ENCODE measurements around the gene PLOD3. TPM values are rescaled to one million over a fixed set of nuclear protein-coding genes. Genes with fewer than 3 reads are reported as not detected.
A peak's percentile ranks its signal among the peaks of the same experiment; 100 is the strongest.

Gene PLOD3
- total RNA-seq, 3 donors from 2014 or later (not counting 1 experiment from before 2014, with no cell fraction given): 41.7 to 54.5 (median 45.0) TPM

DNA sequence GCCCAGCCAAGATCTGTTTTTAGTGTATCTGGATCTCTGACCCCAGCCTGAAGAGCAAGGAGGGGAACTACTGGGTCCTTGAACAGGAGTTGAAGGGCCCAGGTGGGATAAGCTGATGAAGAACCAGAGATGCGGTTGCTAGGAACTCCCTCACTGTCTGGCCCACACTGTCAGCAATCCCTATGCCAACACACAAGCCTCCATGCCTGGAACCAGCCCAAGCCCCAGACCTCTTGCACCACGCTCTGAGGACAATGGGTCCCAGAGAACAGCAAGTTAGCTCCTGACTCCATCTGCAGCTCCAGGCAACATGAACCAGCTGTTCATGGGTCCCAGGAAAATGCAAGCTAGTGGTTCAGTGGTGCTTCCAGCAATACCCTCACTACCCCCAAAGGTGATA, 39.7 kb downstream of the PLOD3 start:
- Histone ChIP-seq H3K4me3 (ENCODE audit: low read length) (no peak overlapping the region), H3K4me1 (ENCODE audit: control insufficient read depth, insufficient read depth, low read length) (peaks cover 23% of the 10 kb centered on the region), H3K9me3 (ENCODE audit: control insufficient read depth, insufficient read depth, low read length) (peaks cover 4% of the 10 kb centered on the region), H3K27me3 (ENCODE audit: control insufficient read depth, insufficient read depth, low read length) (peaks cover 52% of the 10 kb centered on the region), H3K36me3 (ENCODE audit: control insufficient read depth, insufficient read depth, low read length) (no peaks in the 10 kb centered on the region), H3K27ac (ENCODE audit: low read length) (no peak overlapping the region)
- WGBS (ENCODE audit: insufficient coverage): 87% methylated on average over 2 of the region's 2 CpGs
- no peak overlapping the region for H3K27ac Mint-ChIP-seq
- ATAC-seq (no peak), DNase-seq (no peak)
- no peaks in the 10 kb centered on the region for H3K36me3 Mint-ChIP-seq
- H3K4me3 Mint-ChIP-seq: no peak overlapping the region
- H3K9me3 Mint-ChIP-seq: no peaks in the 10 kb centered on the region
- H3K4me1 Mint-ChIP-seq: peaks cover 14 to 38% of the 10 kb centered on the region in 2 donors
- intact Hi-C loops (cut with micrococcal nuclease): no loop called here
- H3K27me3 Mint-ChIP-seq (ENCODE audit: low read depth in 2 of 2): peaks cover 60 to 76% of the 10 kb centered on the region in 2 donors
- TF ChIP-seq, protein P1, sequence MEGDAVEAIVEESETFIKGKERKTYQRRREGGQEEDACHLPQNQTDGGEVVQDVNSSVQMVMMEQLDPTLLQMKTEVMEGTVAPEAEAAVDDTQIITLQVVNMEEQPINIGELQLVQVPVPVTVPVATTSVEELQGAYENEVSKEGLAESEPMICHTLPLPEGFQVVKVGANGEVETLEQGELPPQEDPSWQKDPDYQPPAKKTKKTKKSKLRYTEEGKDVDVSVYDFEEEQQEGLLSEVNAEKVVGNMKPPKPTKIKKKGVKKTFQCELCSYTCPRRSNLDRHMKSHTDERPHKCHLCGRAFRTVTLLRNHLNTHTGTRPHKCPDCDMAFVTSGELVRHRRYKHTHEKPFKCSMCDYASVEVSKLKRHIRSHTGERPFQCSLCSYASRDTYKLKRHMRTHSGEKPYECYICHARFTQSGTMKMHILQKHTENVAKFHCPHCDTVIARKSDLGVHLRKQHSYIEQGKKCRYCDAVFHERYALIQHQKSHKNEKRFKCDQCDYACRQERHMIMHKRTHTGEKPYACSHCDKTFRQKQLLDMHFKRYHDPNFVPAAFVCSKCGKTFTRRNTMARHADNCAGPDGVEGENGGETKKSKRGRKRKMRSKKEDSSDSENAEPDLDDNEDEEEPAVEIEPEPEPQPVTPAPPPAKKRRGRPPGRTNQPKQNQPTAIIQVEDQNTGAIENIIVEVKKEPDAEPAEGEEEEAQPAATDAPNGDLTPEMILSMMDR (IDR thresholded peaks at IDR 0.05): no peak

DNA sequence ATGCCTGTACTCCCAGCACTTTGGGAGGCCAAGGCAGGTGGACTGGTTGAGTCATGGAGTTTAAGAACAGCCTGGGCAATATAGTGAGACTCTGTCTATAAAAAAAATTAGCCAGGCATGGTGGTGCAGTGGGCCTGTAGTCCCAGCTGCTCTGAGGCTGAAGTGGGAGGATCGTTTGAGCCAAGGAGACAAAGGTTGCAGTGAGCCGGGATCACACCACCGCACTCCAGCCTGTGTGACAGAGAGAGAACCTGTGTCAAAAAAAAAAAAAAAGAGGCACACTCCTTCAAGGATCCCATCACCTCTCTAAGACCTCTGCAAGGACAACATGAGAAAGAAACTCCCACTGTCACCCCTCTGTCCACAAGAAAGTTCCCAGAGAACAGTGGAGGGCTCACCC, 41.7 kb downstream of the PLOD3 start:
- H3K4me3 ChIP-seq (ENCODE audit: low read length): no peak overlapping the region
- Mint-ChIP-seq H3K27me3 (ENCODE audit: low read depth in 2 of 2) (peaks cover 62 to 79% of the 10 kb centered on the region in 2 donors), H3K4me3 (no peak overlapping the region), H3K27ac (no peak overlapping the region), H3K4me1 (peaks cover 21 to 47% of the 10 kb centered on the region in 2 donors), H3K9me3 (no peaks in the 10 kb centered on the region), H3K36me3 (no peaks in the 10 kb centered on the region)
- H3K27ac ChIP-seq (ENCODE audit: low read length): no peak overlapping the region
- DNase-seq: no peak
- no peaks in the 10 kb centered on the region for H3K36me3 ChIP-seq (ENCODE audit: control insufficient read depth, insufficient read depth, low read length)
- H3K27me3 ChIP-seq (ENCODE audit: control insufficient read depth, insufficient read depth, low read length): peaks cover 63% of the 10 kb centered on the region
- 51% methylated on average over 3 of the region's 3 CpGs for WGBS (ENCODE audit: insufficient coverage)
- intact Hi-C loops (cut with micrococcal nuclease): no loop called here
- no peak for ATAC-seq
- peaks cover 4% of the 10 kb centered on the region for H3K9me3 ChIP-seq (ENCODE audit: control insufficient read depth, insufficient read depth, low read length)
- TF ChIP-seq, protein P1 (IDR thresholded peaks at IDR 0.05): no peak
- peaks cover 33% of the 10 kb centered on the region for H3K4me1 ChIP-seq (ENCODE audit: control insufficient read depth, insufficient read depth, low read length)

DNA sequence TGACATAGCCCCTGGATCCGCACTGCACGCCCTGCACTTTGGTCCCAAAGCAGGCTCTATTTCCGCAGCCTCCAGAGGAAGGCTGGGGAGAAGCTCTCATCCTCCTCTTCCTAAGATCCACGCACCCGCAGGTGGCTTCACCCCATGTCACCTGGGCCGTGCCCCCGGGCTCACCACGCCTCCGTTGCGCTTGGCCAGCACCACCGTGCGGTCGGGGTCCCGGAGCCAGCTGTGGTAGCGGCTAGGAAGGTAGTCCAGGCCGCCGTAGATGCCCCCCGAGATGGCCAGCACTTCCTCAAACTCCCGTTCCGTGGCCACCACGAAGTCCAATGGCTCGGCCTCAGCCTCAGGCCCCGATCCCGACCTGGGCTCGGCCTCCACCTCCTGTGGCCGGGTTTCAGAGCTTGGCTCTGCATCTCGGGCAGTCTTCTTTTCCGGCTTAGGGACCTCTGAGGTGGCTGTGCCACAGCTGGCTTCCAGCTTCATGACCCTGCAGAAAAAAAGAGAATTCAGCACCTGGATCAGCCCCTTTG, 43.0 kb downstream of the PLOD3 start:
- peak overlapping the region; percentile 53 for H3K4me3 Mint-ChIP-seq
- TF ChIP-seq, protein P1 (IDR thresholded peaks at IDR 0.05): no peak
- no peak for DNase-seq
- peaks cover 30 to 50% of the 10 kb centered on the region in 2 donors for H3K4me1 Mint-ChIP-seq
- H3K4me3 ChIP-seq (ENCODE audit: low read length): no peak overlapping the region
- WGBS (ENCODE audit: insufficient coverage): 7% methylated on average over 27 of the region's 28 CpGs
- H3K9me3 Mint-ChIP-seq: no peaks in the 10 kb centered on the region
- no peak overlapping the region for H3K27ac ChIP-seq (ENCODE audit: low read length)
- no peaks in the 10 kb centered on the region for H3K36me3 Mint-ChIP-seq
- peaks cover 68% of the 10 kb centered on the region for H3K27me3 ChIP-seq (ENCODE audit: control insufficient read depth, insufficient read depth, low read length)
- peaks cover 43% of the 10 kb centered on the region for H3K4me1 ChIP-seq (ENCODE audit: control insufficient read depth, insufficient read depth, low read length)
- peaks cover 4% of the 10 kb centered on the region for H3K9me3 ChIP-seq (ENCODE audit: control insufficient read depth, insufficient read depth, low read length)
- H3K27me3 Mint-ChIP-seq (ENCODE audit: low read depth in 2 of 2): peaks cover 71 to 82% of the 10 kb centered on the region in 2 donors
- H3K27ac Mint-ChIP-seq: peak overlapping the region in 1 of 2 donors; percentile 34
- H3K36me3 ChIP-seq (ENCODE audit: control insufficient read depth, insufficient read depth, low read length): no peaks in the 10 kb centered on the region
- intact Hi-C loops (cut with micrococcal nuclease): no loop called here
- no peak for ATAC-seq

DNA sequence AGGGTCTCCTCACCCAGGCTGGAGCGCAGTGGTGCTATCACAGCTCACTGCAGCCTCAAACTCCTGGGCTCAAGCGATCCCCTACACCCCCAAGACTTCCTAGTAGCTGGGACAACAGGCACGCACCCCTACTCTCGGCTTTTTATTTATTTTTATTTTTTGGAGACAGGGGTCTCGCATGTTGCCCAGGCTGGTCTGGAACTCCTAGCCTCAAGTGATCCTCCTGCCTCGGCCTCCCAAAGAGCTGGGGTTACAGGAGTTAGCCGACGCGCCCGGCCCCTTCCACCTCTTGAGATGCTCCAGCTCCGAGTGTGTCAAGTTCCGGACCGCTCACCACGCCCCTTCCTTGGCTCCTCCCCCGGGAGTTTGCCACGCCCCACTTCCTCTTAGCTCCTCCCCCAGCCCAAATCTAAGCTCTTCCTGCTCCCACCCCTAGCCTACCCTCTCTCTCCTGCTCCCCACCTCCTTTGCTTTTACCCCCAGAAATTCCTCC, 43.6 kb downstream of the PLOD3 start:
- intact Hi-C loops (cut with micrococcal nuclease): no loop called here
- no peaks in the 10 kb centered on the region for H3K9me3 Mint-ChIP-seq
- H3K4me3 Mint-ChIP-seq: peak overlapping the region; percentile 53
- peaks cover 77 to 81% of the 10 kb centered on the region in 2 donors for H3K27me3 Mint-ChIP-seq (ENCODE audit: low read depth in 2 of 2)
- Histone ChIP-seq H3K4me3 (ENCODE audit: low read length) (no peak overlapping the region), H3K27ac (ENCODE audit: low read length) (no peak overlapping the region), H3K27me3 (ENCODE audit: control insufficient read depth, insufficient read depth, low read length) (peaks cover 70% of the 10 kb centered on the region), H3K36me3 (ENCODE audit: control insufficient read depth, insufficient read depth, low read length) (no peaks in the 10 kb centered on the region), H3K4me1 (ENCODE audit: control insufficient read depth, insufficient read depth, low read length) (peaks cover 40% of the 10 kb centered on the region), H3K9me3 (ENCODE audit: control insufficient read depth, insufficient read depth, low read length) (peaks cover 4% of the 10 kb centered on the region)
- H3K27ac Mint-ChIP-seq: peak overlapping the region in 1 of 2 donors; percentile 34
- H3K36me3 Mint-ChIP-seq: no peaks in the 10 kb centered on the region
- ATAC-seq (peak; percentile 75 to 81 (median 76)), DNase-seq (peak; percentile 61 to 79)
- WGBS (ENCODE audit: insufficient coverage): 6% methylated on average over 16 of the region's 16 CpGs
- TF ChIP-seq, protein P1 (IDR thresholded peaks at IDR 0.05): no peak
- peaks cover 33 to 50% of the 10 kb centered on the region in 2 donors for H3K4me1 Mint-ChIP-seq
